Parathyroid adenoma (tissue), 2 donors: Measurements from ENCODE around the gene C5orf63.
A peak's percentile ranks its signal among the peaks of the same experiment; 100 is the strongest.

ENCODE experiments used
- H2AFZ ChIP-seq: fragments of 300-600 bp; sonication (generic); one replicate; pipeline ENCODE4 v1.7.0; 2017; ENCODE audit warnings: antibody characterized with exemption, mild to moderate bottlenecking
- H3K27ac ChIP-seq: fragments of 300-600 bp; sonication (generic); one replicate; pipeline ENCODE4 v1.7.0; 2017
- H3K27me3 ChIP-seq: fragments of 300-600 bp; sonication (generic); one replicate; pipeline ENCODE4 v1.7.0; 2017; ENCODE audit warnings: low read length; ENCODE audit not compliant: control insufficient read depth, insufficient read depth
- H3K36me3 ChIP-seq: fragments of 300-600 bp; sonication (generic); one replicate; pipeline ENCODE4 v1.7.0; 2017; ENCODE audit warnings: low read length; ENCODE audit not compliant: control insufficient read depth, insufficient read depth
- H3K4me1 ChIP-seq: fragments of 300-600 bp; sonication (generic); one replicate; pipeline ENCODE4 v1.7.0; 2017; ENCODE audit warnings: control low read depth
- H3K4me2 ChIP-seq: fragments of 300-600 bp; sonication (generic); one replicate; pipeline ENCODE4 v1.7.0; 2017; ENCODE audit warnings: low read length
- H3K4me3 ChIP-seq: fragments of 300-600 bp; sonication (generic); one replicate; pipeline ENCODE4 v1.7.0; 2017; ENCODE audit warnings: low read depth, low read length
- H3K79me2 ChIP-seq: fragments of 300-600 bp; sonication (generic); one replicate; pipeline ENCODE4 v1.7.0; 2017; ENCODE audit warnings: control low read depth
- H3K9ac ChIP-seq: fragments of 300-600 bp; sonication (generic); one replicate; pipeline ENCODE4 v1.7.0; 2017; ENCODE audit warnings: mild to moderate bottlenecking
- H3K9me3 ChIP-seq: fragments of 300-600 bp; sonication (generic); one replicate; pipeline ENCODE4 v1.7.0; 2017; ENCODE audit warnings: low read length; ENCODE audit not compliant: control insufficient read depth
- TF ChIP-seq, protein P1 (sequence below): fragments of 300-600 bp; sonication (generic); IDR thresholded peaks from one replicate; pipeline ENCODE4 v1.7.0; 2017; ENCODE audit warnings: antibody characterized with exemption, mild to moderate bottlenecking
- donor health status: primary hyperparathyroidism.

C5orf63 gene

DNA sequence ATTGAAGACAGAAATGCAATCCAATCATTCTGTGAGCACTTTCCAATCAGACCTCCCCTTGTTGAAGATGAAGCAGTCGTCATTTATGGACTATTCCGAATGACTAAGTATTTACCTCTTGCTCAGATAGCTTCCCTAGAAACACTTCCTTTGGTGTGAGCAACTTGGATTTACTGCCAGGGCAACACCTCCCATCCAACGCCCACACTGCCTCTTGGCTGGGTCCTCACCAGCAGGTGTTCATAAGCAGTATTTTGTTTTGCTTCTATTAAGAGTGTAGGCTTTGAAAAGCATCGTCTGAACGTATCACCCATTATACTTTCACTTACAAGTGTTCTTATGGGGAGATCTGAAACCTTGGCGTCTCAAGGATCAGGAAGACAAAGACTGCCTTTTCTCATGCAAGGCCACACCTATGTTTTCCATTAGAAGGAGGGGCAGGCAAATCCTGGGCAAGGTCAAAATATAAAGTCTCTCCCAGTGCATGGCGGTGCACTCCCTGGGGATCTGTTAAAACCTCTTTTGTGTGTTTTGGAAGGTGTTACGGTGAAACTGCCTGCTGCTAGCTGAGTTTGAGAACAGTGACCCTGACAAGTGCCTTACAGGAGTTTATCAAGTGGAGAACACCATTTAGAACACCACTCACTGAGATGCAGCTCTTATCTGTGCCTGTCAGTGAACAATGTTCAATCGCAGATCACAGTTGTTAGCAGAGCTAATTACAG is 32.3 kb downstream of the C5orf63 start:
- Histone ChIP-seq H3K36me3 (no peaks in the 10 kb centered on the region), H3K4me3 (no peak overlapping the region), H2AFZ (no peak overlapping the region), H3K9me3 (no peaks in the 10 kb centered on the region), H3K9ac (no peak overlapping the region), H3K79me2 (no peaks in the 10 kb centered on the region), H3K4me1 (peaks cover 10% of the 10 kb centered on the region), H3K4me2 (no peak overlapping the region), H3K27ac (no peak overlapping the region), H3K27me3 (no peaks in the 10 kb centered on the region)
- TF ChIP-seq, protein P1, sequence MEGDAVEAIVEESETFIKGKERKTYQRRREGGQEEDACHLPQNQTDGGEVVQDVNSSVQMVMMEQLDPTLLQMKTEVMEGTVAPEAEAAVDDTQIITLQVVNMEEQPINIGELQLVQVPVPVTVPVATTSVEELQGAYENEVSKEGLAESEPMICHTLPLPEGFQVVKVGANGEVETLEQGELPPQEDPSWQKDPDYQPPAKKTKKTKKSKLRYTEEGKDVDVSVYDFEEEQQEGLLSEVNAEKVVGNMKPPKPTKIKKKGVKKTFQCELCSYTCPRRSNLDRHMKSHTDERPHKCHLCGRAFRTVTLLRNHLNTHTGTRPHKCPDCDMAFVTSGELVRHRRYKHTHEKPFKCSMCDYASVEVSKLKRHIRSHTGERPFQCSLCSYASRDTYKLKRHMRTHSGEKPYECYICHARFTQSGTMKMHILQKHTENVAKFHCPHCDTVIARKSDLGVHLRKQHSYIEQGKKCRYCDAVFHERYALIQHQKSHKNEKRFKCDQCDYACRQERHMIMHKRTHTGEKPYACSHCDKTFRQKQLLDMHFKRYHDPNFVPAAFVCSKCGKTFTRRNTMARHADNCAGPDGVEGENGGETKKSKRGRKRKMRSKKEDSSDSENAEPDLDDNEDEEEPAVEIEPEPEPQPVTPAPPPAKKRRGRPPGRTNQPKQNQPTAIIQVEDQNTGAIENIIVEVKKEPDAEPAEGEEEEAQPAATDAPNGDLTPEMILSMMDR = no peak

- H3K4me1 ChIP-seq = peaks cover 7% of the 10 kb centered on the region
- H3K27ac ChIP-seq = no peak overlapping the region
- TF ChIP-seq, protein P1 = no peak
- H3K9me3 ChIP-seq = no peaks in the 10 kb centered on the region
- H3K36me3 ChIP-seq = no peaks in the 10 kb centered on the region
- no peaks in the 10 kb centered on the region for H3K27me3 ChIP-seq
- H3K4me2 ChIP-seq = no peak overlapping the region
- H3K9ac ChIP-seq = no peak overlapping the region
- H2AFZ ChIP-seq = no peak overlapping the region
- no peak overlapping the region for H3K4me3 ChIP-seq
- no peaks in the 10 kb centered on the region for H3K79me2 ChIP-seq
Observed at GRCh38 chr5:127038550-127038949, 34.8 kb downstream of the C5orf63 start.

DNA sequence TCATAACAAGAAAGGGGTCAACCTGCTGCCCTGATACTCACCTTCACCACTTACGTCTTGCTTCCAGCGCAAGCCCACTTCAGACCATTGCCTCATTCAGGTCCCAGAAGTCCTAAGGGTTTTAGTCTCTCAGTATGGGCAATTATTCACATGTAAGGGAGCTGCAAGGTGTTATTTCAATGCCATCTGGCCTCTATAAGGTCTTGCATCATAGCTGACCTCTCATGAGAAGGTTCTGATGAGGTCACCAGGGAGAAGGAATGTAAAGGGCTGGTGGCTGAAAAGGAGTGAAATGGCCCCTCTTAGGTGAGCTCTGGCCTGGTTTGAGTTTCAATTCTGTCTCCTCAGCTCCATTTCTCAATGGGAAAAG is 41.5 kb downstream of the C5orf63 start:
- Histone ChIP-seq H3K4me1 (no peaks in the 10 kb centered on the region), H3K4me2 (no peak overlapping the region), H3K4me3 (no peak overlapping the region), H3K27me3 (no peaks in the 10 kb centered on the region), H3K27ac (no peak overlapping the region), H3K79me2 (no peaks in the 10 kb centered on the region), H3K36me3 (no peaks in the 10 kb centered on the region), H3K9me3 (no peaks in the 10 kb centered on the region), H2AFZ (no peak overlapping the region), H3K9ac (no peak overlapping the region)
- TF ChIP-seq, protein P1 = no peak

DNA sequence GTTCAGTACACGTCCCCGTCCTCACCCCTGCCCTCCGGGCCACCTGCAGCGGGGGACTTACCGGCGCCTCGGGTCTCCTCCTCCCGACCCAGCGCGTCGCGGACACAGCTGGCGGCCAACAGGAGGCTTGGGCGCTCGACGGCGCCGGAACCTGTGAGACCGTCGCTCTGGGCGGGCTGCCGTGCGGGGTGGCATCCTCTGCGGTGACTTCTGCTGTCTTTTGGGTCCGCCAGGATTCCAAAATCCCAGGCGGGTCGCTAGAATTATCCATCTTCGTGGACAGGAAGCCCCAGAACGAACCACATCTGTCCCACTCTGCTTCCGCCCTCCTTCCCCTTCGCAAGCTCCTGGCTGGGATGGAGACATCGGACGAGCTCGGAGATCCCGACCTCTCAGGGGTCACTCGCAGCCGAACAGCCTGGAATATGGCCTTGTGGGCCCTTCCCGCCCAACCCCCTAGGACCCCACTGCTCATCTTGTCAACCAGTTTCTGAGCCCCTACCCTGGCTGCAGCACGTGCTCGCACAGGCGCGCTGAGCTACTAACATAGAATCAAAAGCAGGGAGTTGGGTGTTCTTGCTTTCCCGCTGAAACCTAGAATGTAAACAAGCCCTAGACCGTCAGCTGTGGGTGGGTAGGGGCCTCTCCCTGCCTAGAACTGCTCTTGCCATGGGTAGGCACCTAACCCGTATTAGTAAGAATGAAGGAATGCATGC is 42.0 kb downstream of the C5orf63 start:
- Histone ChIP-seq H3K27me3 (no peaks in the 10 kb centered on the region), H2AFZ (peak overlapping the region; percentile 86), H3K4me2 (peak overlapping the region; percentile 88), H3K27ac (peak overlapping the region; percentile 63), H3K4me1 (no peaks in the 10 kb centered on the region), H3K36me3 (no peaks in the 10 kb centered on the region), H3K4me3 (peak overlapping the region; percentile 56), H3K9me3 (no peaks in the 10 kb centered on the region), H3K9ac (no peak overlapping the region), H3K79me2 (no peaks in the 10 kb centered on the region)
- TF ChIP-seq, protein P1 = no peak
